Spleen (tissue), 7 donors: ENCODE measurements around the gene MYOF.

Experiments
- CTCF ChIP-seq, 11 experiments: fragments of 200-600 bp in 7 of 11; fragments of 450-650 bp in 4 of 11; sonication (generic) in 4 of 11; IDR thresholded peaks in 8 of 11; conservative IDR thresholded peaks in 3 of 11; 1 replicate in 7 of 11; 2 replicates in 4 of 11; pipeline versions ENCODE4 v1.4.0 to v1.8.0; 2016 to 2021; ENCODE audit warnings: antibody characterized with exemption in 11 of 11, inconsistent platforms in 4 of 11, mild to moderate bottlenecking in 1 of 11
- POLR2A ChIP-seq, 3 donors: fragments of 450-650 bp; IDR thresholded peaks; one replicate each; pipeline ENCODE4 v1.5.1; 2017; ENCODE audit warnings: antibody characterized with exemption in 3 of 3, mild to moderate bottlenecking in 1 of 3
- POLR2AphosphoS5 ChIP-seq, 3 donors: sonication (generic); formaldehyde crosslinking; IDR thresholded peaks; one replicate each; pipeline ENCODE4 v1.5.1; 2017; ENCODE audit warnings: antibody characterized with exemption in 3 of 3
- donor health status: DM: no; HTN: no; CAD: no; lungs with moderate emphysema.
- donor health status: DM: no; HTN: no; CAD: no.
- donor health status: DM: no; HTN: no; CAD: no.

- TF ChIP-seq CTCF (IDR thresholded peaks at IDR 0.05 in 8 of 11, conservative IDR thresholded peaks at IDR 0.05 in 3 of 11) (no peak), POLR2AphosphoS5 (IDR thresholded peaks at IDR 0.05) (no peak), POLR2A (IDR thresholded peaks at IDR 0.05) (no peak)
These were observed 64.9 kb downstream of the MYOF start for GRCh38 chr10:93417266-93417665.
